HL-60 (cell line): Measurements from ENCODE around the gene AMIGO2.
A peak's percentile ranks its signal among the peaks of the same experiment; 100 is the strongest.

Source experiments
- CTCF ChIP-seq: IDR thresholded peaks from one replicate; pipeline ENCODE4 v1.5.1; 2011; ENCODE audit warnings: low read length, control low read depth, inconsistent platforms; ENCODE audit not compliant: insufficient read depth
- GABPA ChIP-seq: IDR thresholded peaks from 2 replicates; pipeline ENCODE4 v1.6.1; 2012; ENCODE audit warnings: low read depth
- POLR2AphosphoS5 ChIP-seq: IDR thresholded peaks from 2 replicates; pipeline ENCODE4 v1.6.1; 2012; ENCODE audit warnings: low read depth
- REST ChIP-seq: IDR thresholded peaks from 2 replicates; pipeline ENCODE4 v1.6.1; 2012; ENCODE audit warnings: low read depth; ENCODE audit not compliant: insufficient replicate concordance
- SPI1 ChIP-seq: IDR thresholded peaks from 2 replicates; pipeline ENCODE4 v1.6.1; 2012; ENCODE audit warnings: low read depth, mild to moderate bottlenecking, borderline replicate concordance

- TF ChIP-seq GABPA (no peak), CTCF (no peak), POLR2AphosphoS5 (no peak), REST (no peak), SPI1 (peak; percentile 25; the same call in 1 of the 2 replicates)
Measured at GRCh38 chr12:47079468-47079980, at the start of gene AMIGO2, which contains the start of gene PCED1B.
